ENCODE measurements around the gene ABLIM2.

ABLIM2 gene

DNA sequence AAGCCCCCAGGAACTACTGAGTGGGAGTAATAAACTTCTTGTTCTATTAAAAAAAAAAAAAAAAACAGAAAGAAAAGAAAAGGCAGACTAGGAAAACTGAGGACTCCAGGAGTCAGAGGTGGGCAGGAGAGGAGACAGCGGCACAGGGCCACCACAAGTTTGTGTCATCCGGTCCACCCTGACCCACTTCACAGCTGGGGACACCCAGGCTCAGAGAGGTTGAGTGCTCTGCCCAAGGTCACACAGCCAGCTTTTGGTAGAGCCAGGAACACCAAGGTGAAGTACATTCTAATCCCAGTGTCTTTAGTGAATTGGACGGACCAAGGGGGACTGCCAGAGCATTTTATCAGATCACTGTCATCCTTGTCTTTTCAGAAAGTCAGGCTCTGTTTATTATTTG lies 16.4 kb upstream of the ABLIM2 start:
- no peak for DNase-seq

DNA sequence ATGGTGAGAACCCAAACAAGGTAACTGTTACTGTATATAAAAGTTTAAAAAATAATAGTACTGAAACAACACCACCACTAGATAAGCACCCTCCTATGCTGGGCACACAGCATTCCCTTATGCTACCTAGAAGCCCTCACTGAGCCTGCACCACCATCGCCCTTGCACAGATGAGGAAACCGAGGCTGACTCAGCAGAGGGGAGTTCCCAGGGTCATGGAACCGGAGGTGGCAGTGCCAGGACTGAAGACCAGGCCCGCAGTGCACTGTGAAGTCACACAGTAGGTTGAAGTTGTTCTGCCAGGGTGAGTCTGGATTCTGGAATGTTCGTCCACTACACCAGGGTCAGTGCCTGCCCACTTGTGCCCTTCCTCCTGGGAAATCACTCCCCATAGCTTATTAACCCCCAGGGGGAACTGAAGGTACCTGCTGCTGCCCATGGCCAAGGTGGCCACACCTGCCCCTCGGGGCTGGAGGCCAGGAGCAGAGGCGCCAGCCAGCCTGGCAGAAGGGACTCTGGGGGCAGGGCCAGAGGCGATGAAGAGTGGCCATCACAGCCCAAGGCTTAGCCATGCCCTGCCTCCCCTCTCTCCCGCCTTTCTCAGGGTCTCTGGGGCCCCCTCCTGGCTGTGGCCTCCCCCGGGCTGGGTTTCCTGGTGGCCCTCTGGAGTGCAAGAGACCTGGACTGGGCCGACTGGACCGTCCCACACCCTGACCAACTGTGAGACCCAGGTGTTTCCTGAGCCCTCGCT lies 15.1 kb upstream of the ABLIM2 start:
- no peak for DNase-seq

DNA sequence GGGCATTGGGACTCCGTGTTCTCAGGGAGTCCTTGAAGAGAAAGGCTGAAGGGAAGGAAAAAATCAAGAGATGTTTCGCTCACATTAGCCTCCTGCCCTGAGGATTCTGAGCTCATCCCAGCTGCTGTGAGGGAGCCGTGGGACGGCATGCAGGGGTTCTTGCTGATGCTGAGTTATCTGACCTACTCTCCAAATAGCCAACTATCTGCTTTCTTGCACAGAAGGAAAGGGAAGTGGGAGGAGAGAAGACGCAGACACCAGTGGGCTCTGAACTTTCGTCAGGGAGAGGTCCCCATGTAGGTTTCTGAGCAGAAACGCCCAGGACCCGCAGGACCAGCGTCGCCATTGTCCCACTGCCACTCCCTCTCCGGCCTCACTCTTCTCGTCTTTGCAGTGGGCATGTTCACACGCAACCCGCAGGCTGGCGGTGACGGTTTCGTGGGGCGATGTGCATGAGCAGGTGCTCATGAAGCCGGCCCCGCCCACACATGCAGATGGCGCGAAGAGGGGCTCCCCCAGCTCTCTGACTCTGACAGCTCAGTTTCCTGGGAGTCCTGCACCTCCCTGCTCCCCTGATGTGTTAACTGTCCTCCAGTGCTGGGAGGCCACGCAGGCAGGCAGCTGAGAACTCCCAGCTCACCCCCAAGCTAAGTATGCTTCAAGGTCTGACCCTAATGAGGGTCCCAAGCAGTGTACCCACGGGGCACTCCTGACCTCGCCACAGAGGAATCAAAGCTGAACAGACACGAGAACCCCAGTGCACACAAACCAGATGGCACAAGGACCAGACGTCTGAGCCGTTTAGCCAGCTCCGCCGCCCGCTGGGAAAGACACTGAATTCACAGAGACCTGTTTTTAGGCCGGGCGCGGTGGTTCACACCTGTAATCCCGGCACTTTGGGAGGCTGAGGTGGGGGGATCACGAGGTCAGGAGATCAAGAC lies 13.6 kb upstream of the ABLIM2 start:
- no peak for DNase-seq

DNA sequence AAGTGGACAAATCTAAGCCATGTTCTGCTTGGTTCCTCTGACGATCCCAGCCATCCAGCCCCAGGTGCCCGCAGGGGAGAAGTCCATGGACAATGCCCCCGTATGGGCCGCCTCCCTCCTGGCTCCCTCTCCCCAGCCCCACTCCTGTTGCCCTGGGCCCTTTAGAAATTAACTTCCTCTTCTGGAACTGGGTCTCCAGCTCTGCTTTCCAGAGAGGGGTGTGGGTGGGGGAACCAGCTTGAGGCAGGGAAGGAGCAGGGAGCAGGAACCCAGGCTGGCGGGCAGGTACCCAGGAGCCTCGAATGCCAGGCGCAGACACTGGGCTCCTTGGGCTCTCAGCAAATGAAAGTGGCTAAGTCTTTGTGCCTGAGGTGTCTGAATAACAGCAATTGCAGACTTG lies 12.7 kb upstream of the ABLIM2 start:
- DNase-seq: no peak

DNA sequence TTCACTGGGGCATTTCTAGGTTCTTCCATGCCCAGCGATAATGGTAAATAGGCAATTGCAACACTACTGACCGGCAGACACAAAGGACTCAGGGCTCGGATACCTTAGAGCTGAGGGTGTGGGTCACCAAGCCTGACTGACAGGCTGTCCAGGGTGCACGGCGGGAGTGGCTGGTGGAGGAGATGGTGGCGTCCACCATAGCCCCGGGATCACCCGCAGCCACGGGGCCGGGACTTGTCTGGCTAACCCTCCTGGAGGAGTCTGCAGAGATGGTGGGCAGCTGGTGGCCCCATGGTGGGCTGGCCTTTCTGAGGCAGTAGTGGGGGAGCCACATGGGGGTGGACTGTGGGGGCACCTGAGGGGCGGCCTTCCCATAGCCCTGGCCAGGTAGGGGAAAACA lies 11.7 kb upstream of the ABLIM2 start:
- DNase-seq: no peak

DNA sequence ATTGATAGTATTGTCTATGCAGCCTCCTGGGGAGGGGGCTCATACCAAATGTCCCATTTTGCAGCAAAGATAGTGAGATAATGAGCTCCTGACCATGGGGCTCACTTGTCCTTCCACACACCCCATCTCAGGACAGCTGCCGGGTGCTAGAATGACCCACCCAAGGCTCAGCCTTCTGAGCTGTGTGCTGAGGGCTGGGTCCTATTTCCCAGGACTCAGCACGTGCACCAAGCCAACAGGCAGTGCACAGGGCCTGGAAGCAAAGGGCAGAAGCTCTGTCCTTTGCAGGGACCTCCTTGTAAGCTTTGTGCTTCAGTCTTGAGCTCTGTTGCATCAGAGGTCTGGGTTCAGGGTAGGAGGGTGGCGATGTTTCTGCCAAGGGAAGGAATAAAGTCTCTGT lies 11.2 kb upstream of the ABLIM2 start:
- DNase-seq: no peak

DNA sequence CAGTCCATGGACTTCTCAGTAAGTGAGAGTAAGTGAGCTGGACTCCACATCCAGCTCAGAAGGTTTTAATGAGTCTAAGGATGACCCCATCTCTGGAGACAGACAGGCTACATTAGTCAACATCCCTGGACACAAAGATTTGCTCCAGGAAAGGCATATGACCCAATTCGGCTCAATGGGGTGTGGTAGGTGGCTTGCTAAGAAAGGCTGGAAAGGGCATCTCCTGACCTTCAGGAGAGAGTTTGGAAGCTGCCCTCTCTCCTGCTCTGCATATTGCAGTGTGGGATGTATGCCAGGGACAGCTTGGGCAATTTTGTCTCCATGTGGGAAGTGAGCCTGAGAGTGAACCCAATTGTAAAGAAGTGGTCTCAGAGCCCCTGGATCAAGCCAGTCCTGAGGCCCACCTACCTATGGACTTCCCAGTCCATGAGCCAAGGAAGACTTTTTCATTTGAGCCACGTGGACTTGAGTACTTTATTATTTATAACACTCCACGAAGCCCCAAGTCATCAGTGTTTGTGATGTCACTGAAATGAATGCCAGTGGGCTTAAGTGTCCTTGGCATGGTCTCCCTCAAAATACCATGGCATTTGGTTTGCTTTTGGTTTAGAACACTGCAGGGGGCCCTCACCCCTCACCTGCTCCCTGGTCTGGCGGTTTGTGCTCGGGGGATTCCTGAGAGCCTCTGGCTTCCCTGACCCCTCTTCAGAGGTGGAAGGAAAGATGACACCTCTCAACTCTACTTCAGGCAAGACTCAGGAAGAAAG lies 10.4 kb upstream of the ABLIM2 start:
- DNase-seq: no peak

DNA sequence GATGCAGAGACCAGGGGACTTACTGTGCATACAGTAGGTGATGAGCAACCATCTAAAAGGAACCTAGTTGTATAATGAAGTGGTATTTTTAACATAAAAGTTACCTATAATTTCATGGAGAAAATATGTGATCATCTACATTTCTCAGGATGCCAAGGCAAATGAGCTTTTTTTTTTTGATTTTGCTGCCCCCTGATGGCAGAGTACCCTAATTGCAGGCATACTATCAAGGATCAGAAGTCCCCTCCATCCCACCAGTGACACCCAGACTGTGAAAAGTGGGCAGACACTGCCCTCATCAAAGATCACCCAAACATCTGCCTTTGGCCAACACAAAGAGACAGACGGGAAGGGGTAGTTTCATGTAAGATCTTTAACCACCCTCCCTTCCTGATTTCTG lies 9.6 kb upstream of the ABLIM2 start:
- no peak for DNase-seq

DNA sequence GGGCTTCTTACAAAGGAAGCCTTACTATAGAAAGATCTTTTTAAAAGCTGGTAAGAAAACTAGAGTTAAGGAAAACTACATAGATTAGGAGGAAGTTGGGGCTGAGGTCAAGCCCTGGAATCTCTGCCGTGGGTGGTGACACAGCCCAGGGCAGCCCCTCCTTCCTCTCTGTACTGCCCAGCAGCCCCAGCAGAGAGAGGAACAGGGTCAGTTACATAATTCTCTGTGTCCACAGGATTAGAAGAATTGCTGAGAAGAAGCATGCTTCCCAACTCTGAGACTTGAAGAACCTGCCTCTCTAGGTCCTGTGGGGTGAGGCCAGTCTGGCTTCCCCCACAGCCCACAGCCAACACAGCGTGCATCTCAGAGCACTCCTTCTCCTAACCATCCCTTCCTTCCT lies 9.2 kb upstream of the ABLIM2 start:
- DNase-seq: no peak

DNA sequence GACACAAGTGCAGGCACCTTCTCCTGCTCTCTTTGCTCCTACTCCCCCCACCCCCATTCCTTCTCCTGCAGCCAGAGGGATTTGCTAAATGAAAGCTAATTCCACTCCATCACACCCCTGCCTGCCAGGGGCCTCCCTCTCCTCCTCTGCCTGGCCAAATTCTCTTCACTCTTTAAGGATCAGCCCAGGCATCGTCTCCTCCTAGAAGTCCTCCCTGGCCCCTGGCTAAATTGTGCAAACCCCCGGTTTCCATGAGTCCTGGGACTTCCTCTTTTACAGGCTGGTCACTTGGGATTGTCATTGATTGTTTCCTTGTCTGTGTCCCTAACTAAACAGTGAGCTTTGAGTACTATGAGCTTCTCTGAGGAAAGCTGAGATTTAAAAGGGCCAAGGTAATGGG lies 8.7 kb upstream of the ABLIM2 start:
- DNase-seq: no peak

DNA sequence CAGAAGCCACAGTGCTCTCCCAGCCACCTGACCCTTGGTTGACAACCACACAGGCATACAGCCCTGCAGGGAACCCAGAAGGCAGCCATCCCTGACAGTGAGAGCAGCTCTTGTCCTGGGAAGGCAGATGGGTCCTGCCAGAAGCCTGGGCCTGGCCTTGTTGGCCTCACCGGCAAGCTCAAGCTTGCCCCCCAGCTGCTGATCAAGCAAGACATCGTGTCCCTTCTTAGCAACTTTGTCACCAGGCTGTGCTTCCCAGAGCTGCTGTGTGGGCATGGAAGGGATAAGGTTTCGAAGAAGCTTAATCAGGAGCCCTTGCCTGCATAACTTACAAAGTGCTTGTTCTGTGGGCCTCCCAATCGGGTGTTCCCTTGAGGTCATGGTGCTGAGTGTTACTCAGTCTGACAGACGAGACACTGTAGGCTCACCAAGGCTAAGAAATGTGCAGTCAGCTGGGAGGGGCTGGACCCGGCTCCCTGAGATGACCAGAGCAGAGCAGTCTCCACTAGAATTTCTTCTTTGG lies 6.8 kb upstream of the ABLIM2 start:
- no peak for DNase-seq

DNA sequence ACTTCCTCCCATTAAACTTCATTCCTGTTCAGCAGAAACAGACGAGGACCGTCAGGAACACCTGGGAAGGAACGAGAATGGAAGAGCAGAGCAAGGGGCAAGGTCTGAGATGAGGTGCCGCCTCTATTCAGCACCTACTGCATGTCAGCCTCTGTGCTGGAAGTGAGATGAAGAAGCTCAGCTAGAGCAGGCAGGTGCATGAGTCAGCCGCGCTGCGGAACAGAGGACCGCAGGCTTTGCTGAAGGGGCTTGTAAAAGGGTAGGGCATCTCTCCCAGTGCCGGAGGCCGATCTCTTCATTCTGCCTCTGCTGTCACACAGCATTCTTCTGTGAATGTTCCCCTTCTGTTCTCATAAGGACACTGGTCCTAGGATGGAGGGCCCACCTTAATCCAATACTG lies 6.1 kb upstream of the ABLIM2 start:
- no peak for DNase-seq

DNA sequence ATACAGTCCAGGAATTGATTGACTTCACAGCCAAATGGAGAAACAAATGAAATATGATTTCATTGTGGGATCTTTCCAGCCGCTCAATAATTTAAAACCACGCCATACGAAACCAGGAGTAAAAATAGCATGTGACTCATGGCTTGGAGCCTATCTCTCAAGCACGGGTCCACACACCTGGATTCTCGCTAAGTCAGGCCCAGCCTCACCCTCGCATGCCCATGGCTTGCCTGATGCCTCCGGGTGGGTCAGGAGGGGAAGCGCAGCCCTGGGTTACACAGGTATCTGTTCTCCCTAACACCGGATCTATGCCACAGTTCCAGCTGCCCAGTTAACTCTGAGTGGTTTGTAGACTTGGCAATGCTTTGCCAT lies 5.6 kb upstream of the ABLIM2 start:
- DNase-seq: no peak

DNA sequence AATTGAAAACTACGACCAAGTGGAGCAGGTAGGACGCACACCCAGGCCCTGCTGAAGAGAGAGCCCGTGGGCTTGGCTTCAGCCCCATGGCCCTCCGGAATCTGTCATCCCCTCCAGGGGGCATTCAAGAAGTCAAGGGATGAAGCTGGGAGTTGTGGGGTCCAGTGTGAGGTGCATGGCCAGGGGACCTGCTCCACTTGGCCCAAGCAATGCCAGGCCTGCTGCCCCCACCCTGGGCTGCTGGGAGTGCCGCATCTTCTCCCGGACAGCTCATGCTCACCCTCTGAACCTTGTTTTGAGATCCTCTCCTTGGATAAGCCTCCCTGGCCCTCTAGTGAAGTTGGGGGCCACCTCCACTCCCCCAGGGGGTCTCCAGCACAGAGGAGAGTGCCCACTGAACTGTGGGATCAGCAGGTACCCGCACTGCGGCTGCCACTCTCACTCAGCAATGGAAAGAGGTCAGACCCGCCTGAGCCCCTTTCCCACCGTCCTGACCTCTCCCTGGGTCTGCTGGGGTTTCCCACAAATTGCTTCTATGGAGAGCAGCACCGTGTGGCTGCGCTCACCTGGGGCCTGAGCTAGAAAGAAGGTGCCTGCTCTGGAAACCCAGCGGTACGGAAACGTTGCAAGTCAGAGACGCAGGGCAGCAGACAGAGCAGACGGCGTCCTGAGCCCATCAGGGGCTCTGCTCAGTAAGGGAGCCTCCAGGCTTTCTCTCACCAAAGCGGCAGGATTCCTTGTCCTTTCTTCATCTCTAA lies 5.0 kb upstream of the ABLIM2 start:
- no peak for DNase-seq

DNA sequence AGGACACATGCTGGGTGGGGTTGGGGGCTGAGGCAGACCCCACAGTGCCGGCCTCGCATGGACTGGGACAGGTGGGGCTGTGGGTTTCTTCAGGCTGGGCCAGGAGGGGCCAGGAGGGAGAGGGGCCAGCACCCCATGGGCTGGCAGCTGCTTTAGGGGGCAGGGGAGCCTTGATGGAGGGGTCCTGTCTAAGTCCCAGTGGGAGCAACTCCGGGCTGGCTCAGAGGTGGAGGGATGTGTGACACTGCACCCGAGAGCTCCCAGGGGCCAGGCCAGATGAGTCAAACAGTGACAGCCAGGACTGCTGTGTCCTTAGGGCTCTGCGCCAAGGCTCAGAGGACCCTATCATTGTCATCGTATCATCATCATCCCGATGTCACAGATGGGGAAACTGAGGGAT lies 4.4 kb upstream of the ABLIM2 start:
- no peak for DNase-seq

DNA sequence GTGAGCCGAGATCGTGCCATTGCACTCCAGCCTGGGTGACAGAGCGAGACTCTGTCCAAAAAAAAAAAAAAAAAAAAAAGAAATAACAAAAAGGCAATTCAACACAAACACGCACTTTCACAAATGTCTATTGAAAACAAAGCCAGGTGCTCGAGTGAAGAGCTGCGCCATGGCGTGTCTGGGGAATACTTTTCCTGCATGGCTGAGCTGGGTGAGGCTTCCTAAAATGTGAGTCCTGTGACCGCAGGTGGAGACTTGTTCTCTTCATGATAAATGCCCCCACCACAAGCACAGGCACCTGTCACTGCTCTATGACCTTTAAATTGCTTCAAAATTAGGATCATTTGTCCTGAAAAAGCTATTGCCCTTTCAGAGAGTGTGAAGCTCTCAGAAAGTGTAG lies 4.0 kb upstream of the ABLIM2 start:
- no peak for DNase-seq

DNA sequence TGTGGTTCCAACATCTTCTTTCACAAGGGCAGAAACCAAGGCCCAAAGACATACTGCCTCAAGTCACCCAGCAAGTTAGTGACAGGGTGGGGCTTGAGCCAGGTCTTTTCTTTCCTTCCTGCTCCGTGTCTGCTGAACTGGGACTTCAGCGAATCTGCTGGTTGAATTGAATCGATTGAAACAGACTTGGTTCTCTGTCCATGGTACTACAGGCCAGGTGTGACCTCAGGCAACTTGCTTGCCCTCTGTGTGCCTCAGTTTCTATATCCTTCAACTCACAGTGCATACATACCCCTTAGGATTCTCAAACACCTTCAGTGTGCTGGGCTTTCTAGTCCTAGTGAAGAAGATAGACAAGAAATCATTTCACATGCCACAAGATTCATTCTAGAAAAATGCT lies 2.0 kb upstream of the ABLIM2 start:
- no peak for DNase-seq

DNA sequence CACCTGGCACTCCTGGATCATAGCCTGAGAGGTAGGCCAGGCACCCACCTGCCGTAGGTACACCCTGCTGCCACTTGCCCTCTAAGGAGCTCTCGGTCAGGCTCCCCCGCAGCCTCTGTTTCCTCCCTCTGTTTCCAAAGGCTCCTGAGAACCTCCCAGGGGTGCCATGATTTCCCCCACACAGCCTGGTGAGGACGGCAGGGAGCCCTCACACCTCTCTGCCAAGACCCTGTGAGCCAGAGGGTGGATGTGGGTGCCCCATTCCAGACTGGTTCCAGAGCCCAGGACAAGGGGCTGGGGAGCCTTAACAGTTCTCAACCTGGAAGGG lies 1.6 kb upstream of the ABLIM2 start:
- DNase-seq: no peak

DNA sequence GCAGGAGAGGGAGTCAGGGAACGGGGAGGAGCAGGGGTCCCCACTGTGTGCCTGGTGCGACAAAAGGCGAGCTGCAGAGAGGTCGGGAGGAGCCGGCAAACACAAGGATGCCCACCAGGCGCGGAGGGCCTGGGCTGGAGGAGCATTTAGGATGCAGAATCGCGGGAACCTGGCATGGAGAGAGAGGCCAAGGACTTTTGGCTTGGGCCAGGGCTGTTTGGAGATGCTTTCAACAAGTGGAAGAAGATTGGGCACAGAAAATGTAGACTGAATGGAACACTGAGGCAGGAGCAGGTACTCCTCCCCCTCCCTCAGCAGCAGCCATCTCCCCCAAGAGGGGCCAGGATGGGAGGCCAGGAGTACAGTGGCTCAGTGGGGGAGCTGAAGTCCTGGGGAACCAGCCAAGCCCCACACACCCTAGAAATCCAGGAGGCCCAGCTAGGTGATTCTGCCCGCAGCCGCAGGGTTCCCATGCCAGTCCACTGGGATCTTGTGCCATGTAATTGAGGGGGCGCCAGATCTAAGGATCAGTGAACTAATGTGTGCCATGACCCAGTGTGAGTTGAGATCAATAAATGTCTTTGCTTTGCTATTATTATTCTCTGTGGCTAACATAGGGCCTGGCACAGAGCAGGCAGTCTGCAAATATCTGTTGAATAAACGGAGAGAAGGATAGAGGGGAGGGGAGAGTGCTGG lies 1.1 kb upstream of the ABLIM2 start:
- no peak for DNase-seq

DNA sequence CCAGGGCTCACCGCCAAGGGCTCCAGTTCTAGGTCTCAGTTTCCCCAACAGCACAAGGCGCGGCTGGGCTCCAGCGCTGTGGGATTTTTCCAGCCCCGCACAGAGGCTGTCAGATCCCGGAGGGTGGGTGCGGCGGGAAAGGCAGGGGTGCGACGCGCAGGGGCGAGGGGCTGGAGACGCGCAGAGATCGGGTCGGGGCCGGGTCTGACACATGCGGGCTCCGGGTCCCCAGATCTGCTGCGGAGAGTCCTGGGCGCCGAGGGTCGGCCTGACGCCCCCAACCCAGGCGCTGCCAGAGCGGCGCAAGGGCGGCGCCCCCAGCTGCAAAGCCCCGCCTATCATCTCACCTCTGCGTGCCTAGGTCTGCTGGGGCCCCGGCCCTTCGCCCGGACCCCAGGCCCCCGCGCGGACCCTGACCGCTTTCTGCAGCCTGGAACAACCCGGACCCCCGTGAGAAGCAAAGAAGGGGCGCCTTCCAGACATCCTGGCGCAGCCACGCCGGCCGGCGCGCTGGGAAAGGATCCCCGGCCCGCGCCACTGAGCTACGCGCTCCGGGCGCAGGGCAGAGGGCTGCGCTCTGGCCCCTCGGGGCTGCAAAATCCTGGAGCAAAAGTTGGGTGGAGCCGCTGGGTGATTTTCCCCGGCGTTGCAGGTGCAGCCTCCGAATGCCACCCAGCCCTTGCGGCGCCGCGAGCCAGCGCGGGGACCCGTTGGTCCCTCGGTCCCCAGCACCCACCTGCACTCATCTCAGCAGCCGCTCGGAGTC lies 486 bp downstream of the ABLIM2 start:
- no peak for DNase-seq

DNA sequence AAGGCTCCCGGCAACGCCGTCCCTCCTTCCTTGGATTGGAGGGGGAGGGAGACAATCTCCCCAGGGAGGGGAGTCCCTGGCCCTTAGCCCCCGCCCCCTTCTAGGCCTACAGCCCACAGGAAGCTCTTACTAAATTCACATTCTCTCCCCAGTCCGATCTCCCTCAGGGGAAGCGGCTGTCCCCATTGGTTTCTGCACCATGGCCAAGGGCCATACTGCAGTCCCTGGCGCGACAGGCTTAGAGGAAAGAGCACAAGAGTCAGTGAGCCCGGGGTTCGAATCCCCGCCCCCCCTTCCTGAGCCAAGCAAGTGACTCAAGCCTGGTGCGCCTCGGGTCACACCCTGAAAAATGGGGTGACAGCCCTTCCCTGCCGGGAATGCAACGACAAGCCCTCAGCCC lies 1.1 kb downstream of the ABLIM2 start:
- DNase-seq: peak; percentile 5
